GM12864 (cell line): ENCODE measurements around the gene STX16.

Experiments used
- DNase-seq: peaks from one replicate; pipeline ENCODE4 v3.0.0-alpha.2; 2011; ENCODE audit warnings: low read depth
- H3K4me3 ChIP-seq: 2 replicates; pipeline ENCODE4 v1.5.1; 2011; ENCODE audit warnings: mild to moderate bottlenecking, low read depth, low read length, control low read depth
- TF ChIP-seq, protein P1 (sequence below): IDR thresholded peaks from 2 replicates; pipeline ENCODE4 v1.5.1; 2011; ENCODE audit warnings: low read depth, mild to moderate bottlenecking, moderate library complexity, low read length, control low read depth, inconsistent platforms; ENCODE audit errors: missing control alignments

The STX16 gene

DNA sequence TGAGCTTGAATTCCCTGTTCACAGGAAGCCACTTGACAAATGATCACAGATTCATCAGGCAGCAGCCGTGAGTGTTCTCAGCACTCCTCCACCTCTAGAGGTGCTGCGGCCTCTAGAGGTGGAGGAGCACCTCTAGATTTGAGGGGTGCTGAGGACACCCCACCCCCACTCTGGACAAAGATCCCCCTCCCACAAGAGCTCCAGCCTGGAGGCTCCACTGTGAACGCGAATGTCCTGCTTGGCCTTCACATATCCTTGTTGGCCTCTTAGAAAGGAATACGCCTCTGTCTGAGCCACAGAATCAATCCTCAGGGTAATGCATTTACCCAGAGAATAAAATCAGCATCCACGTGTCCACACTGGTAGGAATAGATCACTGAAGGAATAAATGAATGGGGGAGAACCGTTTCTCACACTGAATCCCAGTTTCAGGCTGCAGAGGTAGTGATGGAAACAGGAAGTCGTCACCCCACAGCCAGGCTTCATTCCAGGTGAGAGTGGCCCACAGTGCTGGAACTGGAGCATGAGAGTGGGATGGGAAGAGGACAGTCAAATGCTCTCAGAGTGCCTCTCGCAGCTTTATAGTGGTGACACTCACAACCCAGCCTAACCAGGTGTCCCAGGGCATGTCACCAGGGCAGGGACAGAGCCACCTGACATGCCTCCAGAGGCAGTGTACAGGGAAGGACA, 58.1 kb downstream of the STX16 start:
- TF ChIP-seq, protein P1, sequence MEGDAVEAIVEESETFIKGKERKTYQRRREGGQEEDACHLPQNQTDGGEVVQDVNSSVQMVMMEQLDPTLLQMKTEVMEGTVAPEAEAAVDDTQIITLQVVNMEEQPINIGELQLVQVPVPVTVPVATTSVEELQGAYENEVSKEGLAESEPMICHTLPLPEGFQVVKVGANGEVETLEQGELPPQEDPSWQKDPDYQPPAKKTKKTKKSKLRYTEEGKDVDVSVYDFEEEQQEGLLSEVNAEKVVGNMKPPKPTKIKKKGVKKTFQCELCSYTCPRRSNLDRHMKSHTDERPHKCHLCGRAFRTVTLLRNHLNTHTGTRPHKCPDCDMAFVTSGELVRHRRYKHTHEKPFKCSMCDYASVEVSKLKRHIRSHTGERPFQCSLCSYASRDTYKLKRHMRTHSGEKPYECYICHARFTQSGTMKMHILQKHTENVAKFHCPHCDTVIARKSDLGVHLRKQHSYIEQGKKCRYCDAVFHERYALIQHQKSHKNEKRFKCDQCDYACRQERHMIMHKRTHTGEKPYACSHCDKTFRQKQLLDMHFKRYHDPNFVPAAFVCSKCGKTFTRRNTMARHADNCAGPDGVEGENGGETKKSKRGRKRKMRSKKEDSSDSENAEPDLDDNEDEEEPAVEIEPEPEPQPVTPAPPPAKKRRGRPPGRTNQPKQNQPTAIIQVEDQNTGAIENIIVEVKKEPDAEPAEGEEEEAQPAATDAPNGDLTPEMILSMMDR: no peak
- H3K4me3 ChIP-seq: no peak overlapping the region
- DNase-seq: no peak

DNA sequence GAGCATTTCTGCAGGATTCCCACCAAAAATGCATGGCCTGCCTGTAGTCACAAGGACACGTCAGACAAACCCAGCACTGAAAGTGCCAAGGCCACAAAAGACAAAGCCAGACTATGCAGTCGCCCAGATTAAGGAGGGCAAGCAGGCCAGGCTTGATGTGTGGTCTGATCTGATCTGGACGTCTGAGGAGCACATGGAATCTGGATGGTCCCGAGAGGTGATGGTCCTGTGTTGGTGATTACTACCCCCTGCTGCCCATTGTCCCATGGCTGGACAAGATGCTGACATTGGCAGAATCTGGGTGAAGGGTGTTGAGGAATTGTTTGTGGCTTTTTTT, 58.6 kb downstream of the STX16 start:
- TF ChIP-seq, protein P1: no peak
- no peak for DNase-seq
- H3K4me3 ChIP-seq: no peak overlapping the region

DNA sequence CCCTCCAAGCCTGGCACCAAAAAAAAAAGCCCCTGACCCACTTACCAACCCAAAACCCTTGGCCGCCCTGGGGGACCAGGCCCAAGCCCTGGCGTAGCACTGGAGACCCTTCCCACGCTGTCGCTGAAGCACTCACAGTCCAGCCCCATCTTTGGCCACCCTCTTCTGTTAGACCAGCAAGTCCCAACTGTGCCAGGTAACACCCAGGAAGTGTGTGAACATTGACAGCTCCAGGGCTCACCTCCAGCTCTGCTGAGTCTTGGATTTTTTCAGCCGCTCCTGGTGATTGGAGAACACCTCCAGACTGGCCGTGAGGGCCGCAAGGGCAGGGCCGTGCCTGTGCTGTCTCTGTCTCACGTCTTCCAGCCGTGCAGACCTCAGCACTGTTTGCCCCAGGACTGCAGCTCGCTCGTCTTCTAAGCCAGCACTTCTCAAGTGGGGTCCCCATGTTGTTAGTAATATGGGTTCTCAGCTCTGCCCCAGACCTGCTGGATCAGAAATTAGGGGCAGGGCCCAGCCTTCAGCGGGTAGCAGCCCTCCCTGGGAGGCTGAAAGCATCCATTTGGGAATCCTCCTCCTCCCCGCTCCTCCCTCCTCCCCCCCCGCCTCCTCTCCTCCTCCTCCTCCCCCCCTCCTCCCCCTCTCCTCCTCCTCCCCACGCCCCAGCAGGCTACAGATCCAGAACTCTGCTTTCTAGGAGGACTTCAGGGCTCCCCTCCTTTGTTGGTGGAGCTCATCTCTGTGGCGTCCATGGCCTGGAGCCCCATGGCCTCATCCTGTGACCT, 59.6 kb downstream of the STX16 start:
- no peak for DNase-seq
- TF ChIP-seq, protein P1: no peak
- H3K4me3 ChIP-seq: no peak overlapping the region

DNA sequence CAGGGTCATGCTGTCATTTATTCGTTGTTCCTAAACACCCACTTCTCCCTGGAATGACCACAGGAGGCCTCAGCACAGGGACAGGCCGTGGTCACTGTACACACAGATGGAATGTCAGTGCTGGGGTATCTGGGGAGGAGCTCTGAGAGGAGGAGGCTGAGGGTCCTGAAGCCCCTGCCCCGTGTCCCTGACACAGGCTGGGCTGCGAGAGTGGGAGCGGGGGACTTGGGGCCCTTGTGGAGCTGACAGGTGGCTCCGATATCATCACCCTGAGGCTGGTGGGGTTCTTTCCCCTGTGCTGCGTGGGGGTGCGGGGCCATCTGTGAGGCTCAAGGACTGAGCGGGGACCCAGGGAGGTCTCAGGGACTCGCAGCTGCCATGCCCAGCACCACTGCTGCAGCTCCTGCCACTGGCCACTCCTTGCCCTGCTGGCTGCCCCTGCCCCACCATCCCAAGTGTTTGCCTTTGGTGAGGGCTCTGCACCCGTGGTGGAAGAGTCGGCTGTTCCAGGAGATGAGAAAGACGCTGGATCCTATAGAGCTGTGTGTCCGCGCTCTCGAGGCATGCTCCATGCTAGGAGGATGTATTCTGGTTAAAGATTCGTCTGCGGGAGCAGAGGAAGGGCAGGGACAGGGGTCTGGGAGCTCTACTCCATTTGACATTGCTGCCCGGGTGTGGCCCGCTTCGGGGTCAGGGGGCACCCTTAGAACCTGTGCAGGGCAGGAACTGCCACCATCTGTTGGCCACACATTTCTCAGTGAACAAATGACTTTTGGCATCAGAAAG, 60.4 kb downstream of the STX16 start:
- DNase-seq: no peak
- H3K4me3 ChIP-seq: no peak overlapping the region
- TF ChIP-seq, protein P1: no peak

DNA sequence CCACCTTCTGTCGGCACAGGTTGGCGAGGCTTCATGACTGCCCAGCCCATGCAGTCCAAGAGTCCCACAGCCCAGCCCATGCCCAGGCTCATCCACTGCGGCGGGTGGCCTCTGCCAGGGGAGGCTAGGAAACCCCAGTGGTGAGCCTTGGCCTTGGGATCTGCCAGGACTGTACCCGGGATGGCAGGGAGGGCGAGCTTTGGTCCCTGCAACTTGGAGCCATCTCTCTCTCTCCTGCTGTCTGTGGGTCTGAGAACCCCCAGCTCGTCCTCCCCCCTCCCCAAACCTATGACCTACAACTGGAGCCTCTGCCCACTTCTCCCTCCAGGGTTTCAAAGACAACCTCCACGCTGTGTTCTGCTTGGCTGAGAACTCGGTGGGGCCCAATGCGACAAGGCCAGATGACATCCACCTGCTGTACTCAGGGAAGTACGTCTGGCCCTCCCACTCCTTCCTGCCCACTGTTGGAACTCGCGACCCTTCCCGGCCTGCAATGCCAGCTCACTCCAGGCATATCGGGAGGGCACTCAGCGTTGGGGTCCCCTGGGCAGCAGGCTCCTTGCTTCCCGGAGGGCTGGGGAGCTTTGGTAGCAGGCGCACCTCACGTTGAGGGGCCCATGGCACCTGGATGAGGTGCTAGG, 61.2 kb downstream of the STX16 start:
- H3K4me3 ChIP-seq: no peak overlapping the region
- no peak for DNase-seq
- TF ChIP-seq, protein P1: no peak

DNA sequence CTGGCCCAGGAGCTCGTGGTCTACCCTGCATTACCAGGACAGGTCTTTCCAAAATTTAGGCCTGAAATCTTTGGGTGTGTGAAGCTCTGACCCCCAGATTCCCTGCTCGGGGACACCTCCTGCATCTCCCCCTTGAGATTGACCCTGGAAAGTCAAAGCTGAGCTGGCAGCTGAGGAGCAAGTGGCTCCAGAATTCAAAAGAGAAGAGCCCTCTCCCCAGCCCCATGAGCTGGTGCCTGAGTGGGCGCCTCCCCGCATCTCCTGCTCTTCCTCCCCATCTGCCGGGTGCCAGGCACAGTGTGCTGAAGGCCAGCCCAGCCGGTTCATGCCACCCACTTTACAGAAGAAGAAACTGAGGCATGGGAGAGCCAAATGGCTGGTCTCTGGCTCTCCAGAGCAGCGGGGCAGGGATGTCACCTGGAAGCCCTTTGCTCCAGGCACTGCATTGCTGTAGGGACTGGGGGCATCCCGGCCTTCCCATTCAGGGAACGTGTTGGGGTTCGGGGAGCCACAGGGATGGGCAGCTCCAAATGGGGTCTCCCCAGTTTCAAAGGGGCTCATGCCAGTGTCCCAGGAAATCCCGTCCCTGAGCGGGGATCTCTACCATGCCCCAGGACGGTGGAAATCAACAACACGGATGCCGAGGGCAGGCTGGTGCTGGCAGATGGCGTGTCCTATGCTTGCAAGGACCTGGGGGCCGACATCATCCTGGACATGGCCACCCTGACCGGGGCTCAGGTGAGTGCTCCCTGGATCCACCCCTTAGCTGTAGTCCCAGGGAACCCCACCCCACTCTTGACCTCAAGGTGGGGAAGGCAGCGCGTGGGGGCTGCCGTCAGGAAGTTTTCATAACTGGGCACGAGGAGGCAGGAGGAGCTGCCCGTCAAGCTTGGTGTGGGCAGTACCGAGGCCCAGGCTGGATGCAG, 62.0 kb downstream of the STX16 start:
- TF ChIP-seq, protein P1: no peak
- H3K4me3 ChIP-seq: no peak overlapping the region
- DNase-seq: no peak
